ENCODE results near the gene TMEM132D. TPM values are rescaled to one million over a fixed set of nuclear protein-coding genes. Genes with fewer than 3 reads are reported as not detected.

TMEM132D gene
- total RNA-seq: not detected in 2 replicates

DNA sequence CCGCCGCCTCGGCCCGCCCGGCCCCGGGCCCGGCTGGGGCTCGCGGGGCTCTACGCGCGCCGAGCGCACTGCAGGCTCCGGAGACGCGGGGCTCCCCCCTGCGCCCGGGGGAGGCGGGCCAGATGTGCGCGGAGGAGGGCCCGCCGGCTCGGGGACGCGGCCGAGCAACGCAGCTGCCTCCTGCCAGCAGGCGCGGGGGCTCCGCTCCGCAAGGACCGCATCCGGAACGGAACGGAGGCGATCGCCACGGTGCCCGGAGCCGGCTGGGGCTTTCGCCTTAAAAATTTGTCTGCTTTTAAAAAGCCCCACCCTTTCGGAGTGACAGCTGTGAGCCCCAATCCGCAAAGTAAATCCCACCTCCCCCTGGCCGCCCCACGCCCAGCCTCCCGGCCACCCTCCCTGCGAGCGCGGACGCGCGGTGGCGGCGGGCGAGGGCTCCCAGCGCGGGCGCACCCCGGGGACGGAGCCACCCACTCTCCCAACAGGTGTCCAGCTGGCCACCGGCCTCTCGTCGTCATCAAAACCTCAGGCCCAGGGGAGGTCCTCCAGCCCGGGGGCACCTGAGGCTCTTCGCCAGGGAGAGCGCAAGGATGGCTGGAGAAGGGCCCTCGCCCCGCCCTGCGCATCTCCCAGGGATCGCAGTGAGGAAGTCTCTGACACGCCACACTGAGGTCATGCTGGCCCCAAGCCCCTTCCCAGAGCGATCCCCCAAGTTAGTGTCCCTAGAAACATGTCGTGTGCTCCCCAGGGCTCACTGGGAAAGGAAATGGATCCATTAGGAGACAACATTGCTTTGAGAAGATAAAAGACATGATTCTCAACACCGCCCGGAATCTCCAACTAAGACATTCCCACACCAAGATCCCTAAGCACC, at the start of gene TMEM132D:
TSS of gene TMEM132D (minus strand) at position 70 of the 874 bp plus-strand sequence.

Measured in mammary microvascular endothelial cell (primary cell).